GM23248 (cell line): ENCODE results near the gene CRB2.

ENCODE experiments used
- EZH2 ChIP-seq: fragments of 200-600 bp; sonication (generic); IDR thresholded peaks from 2 replicates; pipeline ENCODE4 v1.6.1; 2018; ENCODE audit warnings: antibody characterized with exemption, mild to moderate bottlenecking; ENCODE audit not compliant: insufficient read depth, poor library complexity, severe bottlenecking
- EZH2phosphoT487 ChIP-seq: fragments of 200-600 bp; sonication (generic); IDR thresholded peaks from 2 replicates; pipeline ENCODE4 v1.6.1; 2018; ENCODE audit warnings: antibody characterized with exemption, moderate library complexity, mild to moderate bottlenecking, low read depth; ENCODE audit not compliant: insufficient read depth

- no peak for TF ChIP-seq EZH2phosphoT487
- TF ChIP-seq EZH2, result no peak
These were observed 41.4 kb upstream of the CRB2 start for GRCh38 chr9:123314617-123315016.
